Measurements from ENCODE around the gene TMEM269.
A peak's percentile ranks its signal among the peaks of the same experiment; 100 is the strongest.

TMEM269 gene

DNA sequence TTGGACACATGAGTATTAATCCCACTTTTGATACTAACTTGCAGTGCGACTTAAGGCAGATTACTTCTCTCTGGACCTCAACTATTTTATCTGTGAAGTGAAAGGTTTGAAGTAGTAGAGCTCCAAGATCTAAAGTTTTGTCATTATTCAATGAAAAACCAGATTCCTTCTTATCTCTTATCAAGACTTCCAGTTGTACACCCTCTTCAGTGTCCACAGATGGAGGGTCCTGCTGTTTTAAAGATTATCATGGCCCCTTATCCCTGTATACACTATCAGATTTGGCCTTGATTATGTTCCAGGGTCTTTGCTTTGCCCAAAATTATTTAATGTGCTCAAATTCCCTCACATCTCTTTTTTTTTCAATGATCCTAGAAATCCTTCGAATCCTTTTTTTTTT, 16.6 kb upstream of the TMEM269 start:
- TF ChIP-seq MAX (IDR thresholded peaks at IDR 0.05; ENCODE audit: low read depth, low read length) (no peak), POLR2A (IDR thresholded peaks at IDR 0.05; ENCODE audit: extremely low read depth, insufficient read length) (no peak), MYC (IDR thresholded peaks at IDR 0.05; ENCODE audit: low read depth, low read length) (no peak)
- TF ChIP-seq, protein P1, sequence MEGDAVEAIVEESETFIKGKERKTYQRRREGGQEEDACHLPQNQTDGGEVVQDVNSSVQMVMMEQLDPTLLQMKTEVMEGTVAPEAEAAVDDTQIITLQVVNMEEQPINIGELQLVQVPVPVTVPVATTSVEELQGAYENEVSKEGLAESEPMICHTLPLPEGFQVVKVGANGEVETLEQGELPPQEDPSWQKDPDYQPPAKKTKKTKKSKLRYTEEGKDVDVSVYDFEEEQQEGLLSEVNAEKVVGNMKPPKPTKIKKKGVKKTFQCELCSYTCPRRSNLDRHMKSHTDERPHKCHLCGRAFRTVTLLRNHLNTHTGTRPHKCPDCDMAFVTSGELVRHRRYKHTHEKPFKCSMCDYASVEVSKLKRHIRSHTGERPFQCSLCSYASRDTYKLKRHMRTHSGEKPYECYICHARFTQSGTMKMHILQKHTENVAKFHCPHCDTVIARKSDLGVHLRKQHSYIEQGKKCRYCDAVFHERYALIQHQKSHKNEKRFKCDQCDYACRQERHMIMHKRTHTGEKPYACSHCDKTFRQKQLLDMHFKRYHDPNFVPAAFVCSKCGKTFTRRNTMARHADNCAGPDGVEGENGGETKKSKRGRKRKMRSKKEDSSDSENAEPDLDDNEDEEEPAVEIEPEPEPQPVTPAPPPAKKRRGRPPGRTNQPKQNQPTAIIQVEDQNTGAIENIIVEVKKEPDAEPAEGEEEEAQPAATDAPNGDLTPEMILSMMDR (IDR thresholded peaks at IDR 0.05; ENCODE audit: low read depth, low read length) = no peak
- peak overlapping the region; percentile 66 for H3K4me3 ChIP-seq (ENCODE audit: low read depth, low read length)
- DNase-seq (ENCODE audit: low read depth) = no peak

DNA sequence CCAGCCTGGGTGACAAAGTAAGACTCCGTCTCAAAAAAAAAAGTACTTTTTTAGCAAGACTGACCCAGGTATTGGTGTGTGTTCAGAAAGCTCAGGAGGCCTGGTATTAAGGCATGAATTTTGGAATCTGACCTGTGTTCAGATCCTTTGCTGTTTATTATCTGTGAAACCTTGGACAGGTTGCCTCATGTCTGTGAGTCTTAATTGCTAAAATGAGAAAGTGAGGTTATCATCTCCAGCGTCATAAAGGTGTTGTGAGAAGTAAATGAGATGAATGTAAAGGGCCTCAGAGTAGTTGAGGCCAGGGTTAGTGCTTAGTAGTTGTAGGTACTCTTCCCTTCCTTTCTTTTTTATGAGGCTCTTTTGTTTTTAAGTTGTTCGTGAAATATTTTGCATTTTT, 15.0 kb upstream of the TMEM269 start:
- no peak for DNase-seq (ENCODE audit: low read depth)
- no peak overlapping the region for H3K4me3 ChIP-seq (ENCODE audit: low read depth, low read length)
- TF ChIP-seq POLR2A (IDR thresholded peaks at IDR 0.05; ENCODE audit: extremely low read depth, insufficient read length) (no peak), MYC (IDR thresholded peaks at IDR 0.05; ENCODE audit: low read depth, low read length) (no peak), MAX (IDR thresholded peaks at IDR 0.05; ENCODE audit: low read depth, low read length) (no peak)
- TF ChIP-seq, protein P1 (IDR thresholded peaks at IDR 0.05; ENCODE audit: low read depth, low read length) = no peak

DNA sequence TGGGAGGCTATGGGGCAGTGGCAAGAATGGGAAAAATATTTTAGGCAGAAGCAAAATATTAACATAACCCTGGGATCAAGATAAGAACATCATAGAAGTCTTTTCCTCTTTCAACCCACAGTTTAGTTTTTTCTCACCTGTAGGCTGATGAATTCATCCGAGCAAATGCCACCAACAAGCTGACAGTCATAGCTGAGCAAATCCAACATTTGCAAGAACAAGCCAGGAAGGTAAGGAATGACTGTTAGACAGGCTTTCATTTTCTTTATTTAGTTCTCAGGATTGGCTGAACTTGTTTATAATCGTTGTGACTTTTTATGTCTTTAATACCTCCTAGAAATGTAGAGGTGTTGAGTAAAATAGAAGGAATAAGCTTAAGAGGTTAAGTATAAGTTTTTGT, 11.4 kb upstream of the TMEM269 start:
- no peak overlapping the region for H3K4me3 ChIP-seq (ENCODE audit: low read depth, low read length)
- no peak for DNase-seq (ENCODE audit: low read depth)
- TF ChIP-seq MYC (IDR thresholded peaks at IDR 0.05; ENCODE audit: low read depth, low read length) (no peak), POLR2A (IDR thresholded peaks at IDR 0.05; ENCODE audit: extremely low read depth, insufficient read length) (no peak), MAX (IDR thresholded peaks at IDR 0.05; ENCODE audit: low read depth, low read length) (no peak)
- TF ChIP-seq, protein P1 (IDR thresholded peaks at IDR 0.05; ENCODE audit: low read depth, low read length) = no peak

GRCh38 chr1:42774928-42775526, 9.8 kb upstream of the TMEM269 start:
- TF ChIP-seq POLR2A (IDR thresholded peaks at IDR 0.05; ENCODE audit: extremely low read depth, insufficient read length) = no peak
- TF ChIP-seq, protein P1 (IDR thresholded peaks at IDR 0.05; ENCODE audit: low read depth, low read length) = no peak
- no peak for TF ChIP-seq MYC (IDR thresholded peaks at IDR 0.05; ENCODE audit: low read depth, low read length)
- no peak for TF ChIP-seq MAX (IDR thresholded peaks at IDR 0.05; ENCODE audit: low read depth, low read length)
- no peak overlapping the region for H3K4me3 ChIP-seq (ENCODE audit: low read depth, low read length)
- DNase-seq (ENCODE audit: low read depth) = no peak

- TF ChIP-seq MAX (IDR thresholded peaks at IDR 0.05; ENCODE audit: low read depth, low read length) (no peak), MYC (IDR thresholded peaks at IDR 0.05; ENCODE audit: low read depth, low read length) (no peak), POLR2A (IDR thresholded peaks at IDR 0.05; ENCODE audit: extremely low read depth, insufficient read length) (no peak)
- TF ChIP-seq, protein P1 (IDR thresholded peaks at IDR 0.05; ENCODE audit: low read depth, low read length) = no peak
- no peak overlapping the region for H3K4me3 ChIP-seq (ENCODE audit: low read depth, low read length)
- no peak for DNase-seq (ENCODE audit: low read depth)
Observed at GRCh38 chr1:42776502-42776901, 8.3 kb upstream of the TMEM269 start.

Data from NB4 (cell line).